K562 (cell line): Measurements from ENCODE around the gene IDI1. TPM values are rescaled to one million over a fixed set of nuclear protein-coding genes. Genes with fewer than 3 reads are reported as not detected.
A peak's percentile ranks its signal among the peaks of the same experiment; 100 is the strongest.

Experiments used
- ASH1L ChIP-seq: fragments of 450-650 bp; IDR thresholded peaks from 2 replicates; pipeline ENCODE4 v1.6.1; 2018; ENCODE audit warnings: borderline replicate concordance, mild to moderate bottlenecking, low read depth; ENCODE audit not compliant: partially characterized antibody
- C11orf30 ChIP-seq: fragments of 450-650 bp; IDR thresholded peaks from 2 replicates; pipeline ENCODE4 v1.6.1; 2016; ENCODE audit warnings: low read depth, mild to moderate bottlenecking
- CCAR2 ChIP-seq: fragments of 200-400 bp; formaldehyde crosslinking; IDR thresholded peaks from 2 replicates; pipeline ENCODE4 v1.6.1; 2017; ENCODE audit warnings: mild to moderate bottlenecking, low read depth, low read length
- CCNT2 ChIP-seq: IDR thresholded peaks from 2 replicates; pipeline ENCODE4 v1.6.1; 2011; ENCODE audit warnings: borderline replicate concordance, low read depth, mild to moderate bottlenecking, moderate library complexity, mixed read lengths, low read length; ENCODE audit not compliant: insufficient read length; ENCODE audit errors: extremely low read depth
- CREB3L1 ChIP-seq: fragments of 450-650 bp; IDR thresholded peaks from 2 replicates; pipeline ENCODE4 v1.6.1; 2014; ENCODE audit warnings: low read depth, mild to moderate bottlenecking, moderate library complexity, borderline replicate concordance
- CXXC5 ChIP-seq: fragments of 250-450 bp; sonication (Bioruptor Pico); IDR thresholded peaks from 2 replicates; pipeline ENCODE4 v1.8.0; 2022; ENCODE audit warnings: inconsistent platforms, mild to moderate bottlenecking, moderate library complexity
- ELF1 ChIP-seq: fragments of 200-800 bp; sonication (Bioruptor generic); IDR thresholded peaks from 2 replicates; pipeline ENCODE4 v1.6.1; 2016; ENCODE audit warnings: missing genetic modification characterization, missing compliant biosample characterization
- JUNB ChIP-seq: fragments of 450-650 bp; formaldehyde crosslinking; conservative IDR thresholded peaks from 2 replicates; pipeline ENCODE4 v1.4.0; 2020; ENCODE audit warnings: mild to moderate bottlenecking
- KDM2B ChIP-seq: fragments of 250-450 bp; sonication (Bioruptor Pico); IDR thresholded peaks from 2 replicates; pipeline ENCODE4 v1.8.0; 2021; ENCODE audit warnings: mild to moderate bottlenecking, moderate library complexity
- MAX ChIP-seq: sonication (generic); formaldehyde crosslinking; IDR thresholded peaks from 2 replicates; pipeline ENCODE4 v1.9.0; 2022; ENCODE audit warnings: mild to moderate bottlenecking, missing genetic modification reagents
- MED1 ChIP-seq: sonication (generic); formaldehyde crosslinking; IDR thresholded peaks from 2 replicates; pipeline ENCODE4 v1.8.1; 2023; ENCODE audit warnings: missing genetic modification reagents, borderline replicate concordance
- POLR2AphosphoS2 ChIP-seq: IDR thresholded peaks from 2 replicates; pipeline ENCODE4 v1.6.1; 2012; ENCODE audit warnings: low read length, improper control_type of control experiment
- POLR2AphosphoS5 ChIP-seq: IDR thresholded peaks from 2 replicates; pipeline ENCODE4 v1.6.1; 2011; ENCODE audit warnings: mild to moderate bottlenecking, low read depth, low read length, moderate library complexity; ENCODE audit not compliant: control insufficient read depth, insufficient read depth
- SETDB1 ChIP-seq: IDR thresholded peaks from one replicate; pipeline ENCODE4 v1.6.1; 2012; ENCODE audit warnings: low read length, control low read depth, inconsistent platforms
- SMAD4 ChIP-seq: fragments of 250-450 bp; sonication (Bioruptor Pico); conservative IDR thresholded peaks from 2 replicates; pipeline ENCODE4 v1.8.0; 2021; ENCODE audit warnings: inconsistent platforms, mild to moderate bottlenecking, moderate library complexity
- SMARCA4 ChIP-seq: fragments of 450-650 bp; IDR thresholded peaks from 2 replicates; pipeline ENCODE4 v1.6.1; 2016
- UBTF ChIP-seq, 2 experiments: IDR thresholded peaks; 2 replicates each; pipeline ENCODE4 v1.6.1; 2012; ENCODE audit warnings: improper control_type of control experiment in 2 of 2, low read depth in 2 of 2, low read length in 2 of 2, borderline replicate concordance in 1 of 2
- ZBTB2 ChIP-seq: fragments of 450-650 bp; IDR thresholded peaks from 2 replicates; pipeline ENCODE4 v1.6.1; 2016; ENCODE audit warnings: antibody characterized with exemption
- ZFP1 ChIP-seq: fragments of 450-650 bp; formaldehyde crosslinking; IDR thresholded peaks from 2 replicates; pipeline ENCODE4 v1.4.0; 2020; ENCODE audit warnings: mild to moderate bottlenecking, mixed read lengths
- ZNF146 ChIP-seq: IDR thresholded peaks from one replicate; pipeline ENCODE4 v1.6.1; 2018; ENCODE audit warnings: missing compliant biosample characterization; ENCODE audit not compliant: unreplicated experiment
- ZNF184 ChIP-seq: sonication (generic); formaldehyde crosslinking; IDR thresholded peaks from 2 replicates; pipeline ENCODE4 v1.5.0; 2020; ENCODE audit warnings: missing genetic modification reagents
- ZNF551 ChIP-seq: fragments of 250-450 bp; sonication (Bioruptor Pico); IDR thresholded peaks from 2 replicates; pipeline ENCODE4 v1.5.0; 2021; ENCODE audit warnings: mild to moderate bottlenecking, moderate library complexity
- polyA plus RNA-seq, 8 experiments: library from polyadenylated mRNA; depleted of rRNA in 4 of 8; stranded (reverse) in 5 of 8; unstranded in 3 of 8; fragments of >200 nt; fragmentation: Nextera tagmentation in 2 of 8; fragmentation: Illumina TruSeq in 1 of 8; extraction: Ambion mirVana in 2 of 8; extraction: Trizol in 1 of 8; gene quantifications; 2 replicates each; pipeline versions ENCODE4 v1.2.1 to v1.2.3, GENCODE V29; 2011 to 2014; ENCODE audit warnings: inconsistent platforms in 1 of 8, missing spikeins in 1 of 8
- total RNA-seq, 7 experiments: library from RNA; depleted of rRNA in 6 of 7; stranded (reverse); fragments of >200 nt in 6 of 7; fragmentation: Illumina TruSeq in 2 of 7; extraction: Trizol in 2 of 7; gene quantifications; 2 replicates each; pipeline versions ENCODE4 v1.2.1 to v1.2.3, GENCODE V29; 2011 to 2021; ENCODE audit warnings: low replicate concordance in 1 of 7

Gene IDI1
- total and polyA plus RNA-seq, 9 of the 15 experiments (the other 6 are each of a cell fraction or from before 2014, with no cell fraction given), result 70.0 to 265 (median 119) TPM

GRCh38 chr10:1048732-1049424 lies at the start of gene IDI1 (continued):
- TF ChIP-seq ZNF184 (no peak), POLR2AphosphoS2 (0 out of 2 replicates have a peak, but pooled peaks have one; percentile 91), SMAD4 (peak; percentile 72), CXXC5 (peak; percentile 94), UBTF (IDR thresholded peaks at IDR 0.05; ENCODE audit: borderline replicate concordance in 1 of 2, low read depth in 2 of 2, low read length in 2 of 2) (peak; percentile 24 to 48; a peak in 1 of 4 replicates), SETDB1 (no peak), ASH1L (peak; percentile 47), CCAR2 (no peak), JUNB (CRISPR knock-in tag) (0 out of 2 replicates have a peak, but pooled peaks have one; percentile 2), CCNT2 (peak; percentile 71), ZNF146 (no peak), MED1 (CRISPR knock-in tag) (no peak), C11orf30 (peak; percentile 40; the same call in 1 of the 2 replicates), ELF1 (tag) (peak; percentile 77), SMARCA4 (no peak), MAX (CRISPR knock-in tag) (peak; percentile 71), ZBTB2 (0 out of 2 replicates have a peak, but pooled peaks have one; percentile 35), KDM2B (peak; percentile 37; the same call in 1 of the 2 replicates), POLR2AphosphoS5 (peak; percentile 57; the same call in 1 of the 2 replicates), ZNF551 (CRISPR knock-in tag) (no peak), CREB3L1 (peak; percentile 68; the same call in 1 of the 2 replicates), ZFP1 (CRISPR knock-in tag) (no peak)
